Activated CD4-positive, alpha-beta T cell treated with anti-CD3 and anti-CD28 coated beads, Interleukin-2, amount 50 U/mL, for 24 hours (primary cell): ENCODE measurements around the gene INS.

ENCODE experiments used
- DNase-seq, 2 donors: peaks; one replicate each; pipeline ENCODE4 v3.0.0-alpha.2; 2020; ENCODE audit warnings: low read depth in 1 of 2, low spot score in 1 of 2

INS gene

GRCh38 chr11:2122222-2122906, 38.6 kb downstream of the INS start:
- DNase-seq: no peak

GRCh38 chr11:2121227-2122130, 39.5 kb downstream of the INS start:
- no peak for DNase-seq

GRCh38 chr11:2120359-2121100, 40.5 kb downstream of the INS start:
- DNase-seq: no peak

- DNase-seq: no peak
Measured at GRCh38 chr11:2118677-2119076, 42.3 kb downstream of the INS start.

- no peak for DNase-seq
Measured at GRCh38 chr11:2116680-2117079, 44.3 kb downstream of the INS start.

- no peak for DNase-seq
Measured at GRCh38 chr11:2115308-2115707, 45.7 kb downstream of the INS start.

- no peak for DNase-seq
Measured at GRCh38 chr11:2114430-2115241, 46.4 kb downstream of the INS start.

- DNase-seq: no peak
Measured at GRCh38 chr11:2113776-2114175, 47.2 kb downstream of the INS start.

GRCh38 chr11:2110521-2110920, 50.5 kb downstream of the INS start:
- DNase-seq: no peak
